Stimulated activated CD4-positive, alpha-beta T cell treated with anti-CD3 and anti-CD28 coated beads, Interleukin-4, amount 100 ng/mL, for 1 hour (primary cell): ENCODE measurements around the gene MYD88.
A peak's percentile ranks its signal among the peaks of the same experiment; 100 is the strongest.
"Not testable (repeated sequence)": the region's sequence is repeated elsewhere in the genome, so short reads cannot be mapped to it uniquely, and the experiment has no call there.

Experiments
- DNase-seq: peaks from one replicate; pipeline ENCODE4 v3.0.0-alpha.2; 2020

MYD88 gene

DNA sequence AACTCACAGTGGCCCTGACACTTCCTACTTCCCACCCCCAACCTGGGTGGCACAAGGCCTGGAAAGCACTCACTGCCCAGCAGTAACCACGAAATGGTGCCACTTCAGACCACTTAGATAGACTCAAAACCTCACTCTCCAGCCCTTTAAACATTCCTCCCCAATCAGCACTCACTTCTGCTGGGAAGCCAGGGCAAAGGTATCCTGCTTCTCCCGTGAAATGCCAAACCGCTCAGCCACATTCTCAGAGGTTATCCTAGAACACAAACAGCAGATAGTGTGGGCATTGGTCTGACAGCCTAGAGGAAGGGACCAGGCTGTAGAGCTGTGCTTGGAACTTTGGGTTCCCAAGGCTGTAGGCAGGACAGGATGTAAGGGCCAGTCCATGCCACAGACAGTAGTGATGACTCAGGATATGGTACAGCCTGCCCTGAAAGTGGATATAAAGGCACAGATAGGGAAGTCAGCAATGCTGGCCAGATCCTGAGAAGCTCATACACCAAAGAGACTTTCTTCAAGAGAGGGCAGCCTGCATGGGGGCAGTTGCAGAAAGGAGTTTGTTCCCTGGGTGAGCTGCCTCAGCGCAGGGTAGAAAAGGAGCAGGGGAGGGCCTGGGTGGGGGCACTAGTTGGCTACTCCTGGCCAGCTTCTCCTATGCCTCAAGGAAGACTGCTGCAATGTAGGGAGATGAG is 10.7 kb upstream of the MYD88 start:
- no peak for DNase-seq

DNA sequence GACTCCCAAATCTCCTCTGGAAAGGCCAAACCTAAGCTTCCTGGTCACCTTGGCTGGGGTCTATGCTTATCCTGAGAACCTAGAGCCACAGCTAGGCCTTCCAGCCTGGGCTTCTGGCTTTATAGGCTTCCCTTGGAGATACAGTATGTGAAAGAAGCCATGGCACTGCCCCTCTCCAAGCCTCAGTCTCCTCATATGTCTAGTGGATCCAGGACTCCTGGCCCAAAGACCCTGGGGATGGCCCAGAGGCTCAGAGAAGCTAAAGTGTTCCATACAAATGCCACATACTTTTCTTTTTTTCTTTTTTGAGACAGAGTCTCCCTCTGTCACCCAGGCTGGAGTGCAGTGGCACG is 10.2 kb upstream of the MYD88 start:
- no peak for DNase-seq

DNA sequence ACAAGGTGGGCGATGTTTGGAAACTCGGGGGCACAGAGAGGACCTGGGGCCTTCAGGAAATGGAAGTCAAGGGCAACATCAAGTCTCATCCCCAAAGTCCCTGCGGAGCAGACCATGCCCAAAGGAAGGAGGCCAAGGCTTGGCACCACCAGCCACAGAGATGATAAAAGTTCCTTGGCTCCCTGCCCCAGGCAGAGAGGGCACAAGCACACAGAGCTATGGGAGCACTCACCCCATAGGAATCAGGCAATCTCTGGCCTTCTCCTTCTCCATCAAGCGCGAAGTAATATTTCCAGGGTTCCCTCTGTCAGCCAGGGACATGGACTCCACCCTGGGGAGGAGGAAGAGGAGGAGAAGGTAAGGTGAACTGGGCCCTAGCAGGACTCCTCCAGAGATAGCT is 9.4 kb upstream of the MYD88 start:
- no peak for DNase-seq

DNA sequence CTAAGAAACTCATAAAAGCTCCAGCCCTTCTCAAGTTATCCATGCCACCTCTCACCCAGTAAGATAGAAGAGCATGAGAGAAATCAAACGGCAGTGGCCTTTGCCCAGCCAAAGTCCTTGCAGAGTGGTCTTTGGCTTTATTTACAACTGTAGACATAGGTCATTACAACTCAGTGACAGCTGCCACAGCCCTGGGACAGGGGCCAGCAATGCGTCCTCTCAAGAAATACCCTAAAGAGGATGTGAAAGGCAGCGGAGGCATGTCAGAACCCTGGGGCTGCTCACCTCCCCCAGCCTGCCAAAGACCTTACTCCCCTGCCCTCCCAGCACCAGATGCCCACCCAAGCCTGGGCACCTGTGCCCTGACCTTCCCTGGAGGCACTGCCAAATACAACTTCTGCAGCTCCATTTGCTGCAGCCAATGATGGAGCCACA is 7.8 kb upstream of the MYD88 start:
- no peak for DNase-seq

DNA sequence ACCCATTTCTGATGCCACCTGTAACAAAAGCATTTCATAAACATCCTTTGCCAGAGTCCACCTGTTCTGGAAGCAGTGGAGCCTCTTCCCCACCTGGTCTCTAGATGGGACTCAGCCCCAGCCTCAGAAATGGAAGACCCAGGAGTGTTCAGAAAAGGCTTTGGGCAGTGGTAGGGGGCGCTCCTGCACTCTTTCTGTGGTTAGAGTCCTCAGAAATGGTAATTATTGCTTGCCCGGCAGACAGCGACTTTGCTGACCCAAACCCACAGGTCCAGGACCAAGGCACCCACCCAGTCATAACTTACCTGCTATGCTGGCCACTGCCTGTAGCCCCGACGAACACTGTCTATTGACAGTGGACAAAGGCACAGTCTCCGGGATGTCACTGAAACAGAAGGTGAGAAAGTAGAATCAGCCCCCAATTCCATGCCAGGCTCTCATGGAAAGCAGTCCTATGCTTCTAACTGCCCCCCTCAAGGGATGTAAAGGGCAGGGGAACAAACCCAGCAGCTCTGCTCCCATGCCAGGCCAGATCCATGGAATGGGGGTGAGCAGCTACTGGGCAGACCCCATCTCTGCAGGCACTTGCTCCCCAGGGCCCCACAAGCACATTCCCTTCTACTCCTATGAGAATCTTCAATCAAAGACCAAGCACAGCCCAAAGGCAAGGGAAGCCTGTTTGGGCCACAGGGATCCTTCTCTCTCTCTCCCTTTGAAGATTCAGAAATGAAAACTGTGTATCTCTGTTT is 6.7 kb upstream of the MYD88 start:
- DNase-seq = peak; percentile 28

GRCh38 chr3:38133209-38133556 is 5.3 kb upstream of the MYD88 start:
- DNase-seq = no peak

GRCh38 chr3:38133557-38134405 is 4.7 kb upstream of the MYD88 start:
- DNase-seq = no peak

DNA sequence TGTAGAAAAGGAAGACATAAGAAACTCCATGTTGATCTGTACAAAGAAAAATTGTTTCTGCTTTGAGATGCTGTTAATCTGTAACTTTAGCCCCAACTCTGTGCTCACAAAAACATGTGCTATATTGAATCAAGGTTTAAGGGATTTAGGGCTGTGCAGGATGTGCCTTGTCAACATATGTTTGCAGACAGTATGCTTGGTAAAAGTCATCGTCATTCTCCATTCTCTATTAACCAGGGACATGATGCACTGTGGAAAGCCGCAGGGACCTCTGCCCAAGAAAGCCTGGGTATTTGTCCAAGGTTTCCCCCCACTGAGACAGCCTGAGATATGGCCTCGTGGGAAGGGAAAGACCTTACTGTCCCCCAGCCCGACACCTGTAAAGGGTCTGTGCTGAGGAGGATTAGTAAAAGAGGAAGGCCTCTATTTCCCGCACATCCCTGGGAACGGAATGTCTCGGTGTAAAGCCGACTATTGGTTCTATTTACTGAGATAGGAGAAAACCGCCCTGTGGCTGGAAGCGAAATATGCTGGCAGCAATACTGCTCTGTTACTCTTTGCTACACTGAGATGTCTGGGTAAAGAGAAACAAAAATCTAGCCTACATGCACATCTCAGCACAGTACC is 3.8 kb upstream of the MYD88 start:
- DNase-seq = not testable (repeated sequence)

GRCh38 chr3:38135621-38136277 is 2.7 kb upstream of the MYD88 start:
- not testable (repeated sequence) for DNase-seq

DNA sequence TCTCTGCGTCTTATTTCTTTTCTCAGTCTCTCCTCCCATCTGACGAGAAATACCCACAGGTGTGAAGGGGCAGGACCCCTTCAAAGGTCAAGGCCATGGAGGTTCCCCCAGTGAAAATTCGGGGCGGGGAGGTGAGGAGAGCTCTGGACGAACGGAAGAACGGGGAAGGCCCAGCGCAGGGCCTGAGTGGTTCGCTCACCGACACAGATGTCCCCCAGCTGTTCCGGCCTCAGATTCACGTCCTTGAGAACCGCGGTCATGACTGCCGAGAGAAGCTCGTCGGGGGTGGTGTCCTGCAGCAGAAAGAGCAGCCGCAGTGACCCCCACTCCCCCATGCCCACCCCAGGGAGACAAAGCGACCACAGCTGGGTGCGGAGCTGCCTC is 2.1 kb upstream of the MYD88 start:
- no peak for DNase-seq

DNA sequence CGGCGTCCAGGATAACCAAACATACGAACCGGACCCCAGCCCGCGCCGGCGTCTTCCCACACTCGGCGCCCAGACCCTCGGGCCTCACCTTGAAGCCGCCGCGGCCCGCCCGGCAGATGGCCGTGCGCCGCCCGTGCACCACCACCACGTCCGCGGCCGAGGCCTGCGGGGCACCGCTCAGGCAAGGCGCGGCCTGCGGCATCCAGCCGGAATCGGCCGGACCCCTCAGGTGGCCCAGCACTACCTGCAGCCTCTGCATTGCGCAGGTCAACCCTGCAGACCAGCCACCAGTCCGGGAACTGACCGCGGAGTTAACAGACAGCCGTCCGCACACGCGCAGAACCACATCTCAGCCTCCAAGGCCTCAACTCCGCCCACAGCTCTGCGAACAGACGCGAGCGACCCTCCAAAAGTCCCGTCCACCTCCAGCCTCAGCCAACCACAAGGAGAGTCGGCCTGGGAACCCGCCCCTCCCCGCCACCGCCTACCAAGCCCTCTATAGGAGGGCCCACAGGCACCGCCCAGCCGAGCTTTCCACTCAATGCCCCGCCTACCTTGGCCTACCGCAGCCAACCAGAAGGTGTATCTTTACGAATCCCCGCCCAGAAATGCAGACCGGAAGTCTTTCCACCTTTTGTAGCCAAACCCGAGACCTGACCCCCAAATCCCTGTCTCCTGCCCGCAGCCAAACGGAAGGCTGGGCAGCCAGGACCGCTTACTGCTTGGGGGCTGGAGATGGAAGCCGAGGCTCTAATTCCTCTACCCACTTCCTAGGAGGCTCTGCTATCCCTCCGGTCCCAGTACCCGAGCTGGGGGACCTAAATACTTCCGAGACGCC is 1.5 kb upstream of the MYD88 start, which contains the start of gene ACAA1:
TSS of gene ACAA1 (minus strand) at position 351 of the 838 bp plus-strand sequence. CDS start at position 259, 92 bp downstream.
- peak; percentile 97 for DNase-seq

DNA sequence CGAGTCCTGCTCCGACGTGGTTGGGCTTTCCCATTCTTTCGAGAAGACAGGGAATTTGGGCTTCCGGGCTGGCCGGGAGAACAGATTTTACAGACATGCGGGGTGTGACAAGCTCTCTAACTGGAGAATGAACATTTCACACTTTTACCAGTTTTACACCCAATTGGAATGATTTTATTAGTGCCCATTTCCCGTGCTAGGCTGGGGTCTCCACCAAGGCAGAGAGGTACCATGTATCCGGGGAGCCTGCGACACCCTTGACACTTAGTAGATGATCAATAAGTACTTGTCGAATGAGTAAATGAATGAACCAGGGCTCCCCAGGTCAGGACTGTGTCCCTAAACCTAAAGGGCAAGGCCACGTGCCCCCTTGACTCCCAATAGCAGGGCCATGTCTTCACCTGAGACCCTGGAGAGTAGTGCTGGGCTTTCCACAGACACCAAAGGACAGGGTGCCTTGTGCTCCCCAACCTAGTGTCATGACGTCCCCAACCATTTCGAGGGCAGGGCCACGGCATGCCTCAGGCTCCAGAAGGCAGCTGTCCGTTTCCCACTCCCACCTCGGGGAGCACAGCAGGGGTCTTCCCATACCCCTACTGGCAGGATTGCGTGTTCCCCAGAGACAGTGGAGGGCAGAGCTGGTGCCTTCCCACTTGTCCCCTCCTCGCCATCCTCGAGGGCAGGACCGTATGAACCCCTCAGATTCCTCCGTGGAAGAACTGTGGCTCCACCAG is 679 bp upstream of the MYD88 start:
- peak; percentile 23 for DNase-seq

DNA sequence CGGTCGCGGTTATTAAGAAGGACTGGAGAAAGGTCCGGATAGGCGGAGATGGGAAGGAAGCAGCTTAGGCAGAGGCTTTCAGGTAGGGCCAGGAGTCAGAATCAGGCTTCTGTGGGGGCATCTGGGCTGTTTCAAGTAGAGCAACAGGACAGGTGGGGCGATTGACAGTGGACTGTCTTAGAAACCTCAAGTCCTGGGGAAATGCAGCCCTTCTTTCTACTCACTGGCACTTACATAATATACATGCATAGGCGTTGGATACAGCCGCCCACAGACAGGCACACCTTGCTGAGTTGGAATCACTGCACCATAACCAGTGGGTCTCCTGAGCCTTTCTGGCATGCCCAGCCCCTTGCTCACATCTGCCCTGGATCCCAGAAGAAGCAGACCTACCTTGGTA is 730 bp downstream of the MYD88 start:
- DNase-seq = no peak

GRCh38 chr3:38139652-38140051 is 1.2 kb downstream of the MYD88 start:
- no peak for DNase-seq

DNA sequence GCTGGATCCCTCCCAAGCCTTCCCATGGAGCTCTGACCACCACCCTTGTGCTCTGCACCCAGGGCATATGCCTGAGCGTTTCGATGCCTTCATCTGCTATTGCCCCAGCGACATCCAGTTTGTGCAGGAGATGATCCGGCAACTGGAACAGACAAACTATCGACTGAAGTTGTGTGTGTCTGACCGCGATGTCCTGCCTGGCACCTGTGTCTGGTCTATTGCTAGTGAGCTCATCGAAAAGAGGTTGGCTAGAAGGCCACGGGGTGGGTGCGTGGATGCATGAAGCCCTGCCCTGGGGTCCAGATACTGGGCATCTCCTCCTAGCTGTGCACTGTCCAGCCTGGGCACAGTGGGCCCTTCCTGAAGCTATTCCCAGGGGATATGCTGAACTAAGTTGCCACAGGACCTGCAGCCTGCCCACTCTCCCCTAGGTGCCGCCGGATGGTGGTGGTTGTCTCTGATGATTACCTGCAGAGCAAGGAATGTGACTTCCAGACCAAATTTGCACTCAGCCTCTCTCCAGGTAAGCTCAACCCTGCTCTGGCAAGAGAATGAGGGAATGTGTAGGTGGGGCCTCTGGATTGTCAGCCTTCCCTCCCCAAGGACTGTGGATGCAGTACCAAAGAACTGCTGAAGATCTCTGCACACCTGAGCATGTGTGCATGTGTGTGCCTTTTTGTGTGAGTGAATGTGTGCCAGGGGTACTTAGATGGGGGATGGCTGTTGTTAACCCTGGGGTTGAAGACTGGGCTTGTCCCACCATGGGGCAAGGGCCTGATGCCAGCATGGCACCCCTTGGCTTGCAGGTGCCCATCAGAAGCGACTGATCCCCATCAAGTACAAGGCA is 2.1 kb downstream of the MYD88 start:
- no peak for DNase-seq

DNA sequence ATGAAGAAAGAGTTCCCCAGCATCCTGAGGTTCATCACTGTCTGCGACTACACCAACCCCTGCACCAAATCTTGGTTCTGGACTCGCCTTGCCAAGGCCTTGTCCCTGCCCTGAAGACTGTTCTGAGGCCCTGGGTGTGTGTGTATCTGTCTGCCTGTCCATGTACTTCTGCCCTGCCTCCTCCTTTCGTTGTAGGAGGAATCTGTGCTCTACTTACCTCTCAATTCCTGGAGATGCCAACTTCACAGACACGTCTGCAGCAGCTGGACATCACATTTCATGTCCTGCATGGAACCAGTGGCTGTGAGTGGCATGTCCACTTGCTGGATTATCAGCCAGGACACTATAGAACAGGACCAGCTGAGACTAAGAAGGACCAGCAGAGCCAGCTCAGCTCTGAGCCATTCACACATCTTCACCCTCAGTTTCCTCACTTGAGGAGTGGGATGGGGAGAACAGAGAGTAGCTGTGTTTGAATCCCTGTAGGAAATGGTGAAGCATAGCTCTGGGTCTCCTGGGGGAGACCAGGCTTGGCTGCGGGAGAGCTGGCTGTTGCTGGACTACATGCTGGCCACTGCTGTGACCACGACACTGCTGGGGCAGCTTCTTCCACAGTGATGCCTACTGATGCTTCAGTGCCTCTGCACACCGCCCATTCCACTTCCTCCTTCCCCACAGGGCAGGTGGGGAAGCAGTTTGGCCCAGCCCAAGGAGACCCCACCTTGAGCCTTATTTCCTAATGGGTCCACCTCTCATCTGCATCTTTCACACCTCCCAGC is 2.9 kb downstream of the MYD88 start:
- no peak for DNase-seq

DNA sequence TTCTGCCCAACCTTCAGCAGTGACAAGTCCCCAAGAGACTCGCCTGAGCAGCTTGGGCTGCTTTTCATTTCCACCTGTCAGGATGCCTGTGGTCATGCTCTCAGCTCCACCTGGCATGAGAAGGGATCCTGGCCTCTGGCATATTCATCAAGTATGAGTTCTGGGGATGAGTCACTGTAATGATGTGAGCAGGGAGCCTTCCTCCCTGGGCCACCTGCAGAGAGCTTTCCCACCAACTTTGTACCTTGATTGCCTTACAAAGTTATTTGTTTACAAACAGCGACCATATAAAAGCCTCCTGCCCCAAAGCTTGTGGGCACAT is 3.5 kb downstream of the MYD88 start:
- no peak for DNase-seq

- DNase-seq = no peak
Measured at GRCh38 chr3:38142959-38143358, 4.5 kb downstream of the MYD88 start.

DNA sequence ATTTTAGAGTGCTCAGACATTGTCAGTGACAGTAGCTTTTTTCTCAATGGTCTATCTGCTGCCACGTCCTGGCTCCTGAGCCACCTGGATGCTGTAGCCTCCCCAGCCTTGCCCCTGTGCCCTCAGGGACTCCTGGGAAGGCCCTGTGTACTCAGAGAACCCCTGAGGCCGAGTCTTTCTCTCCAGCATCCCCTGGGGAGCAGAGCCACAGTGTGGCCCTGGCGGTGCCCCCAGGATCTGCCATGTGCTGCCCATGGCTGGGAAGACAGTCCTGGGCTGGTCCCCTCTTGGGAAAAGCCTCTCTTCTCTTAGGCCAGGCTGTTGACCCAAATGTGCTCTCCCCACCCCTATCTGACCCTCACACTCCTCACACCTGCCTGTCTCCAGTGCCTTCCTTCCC is 5.0 kb downstream of the MYD88 start:
- no peak for DNase-seq
